SK-N-MC (cell line): Measurements from ENCODE around the gene ATPAF2.

ENCODE experiments used
- DNase-seq: peaks from one replicate; pipeline ENCODE4 v3.0.0-alpha.2; 2011; ENCODE audit warnings: low read depth, low spot score
- H3K27ac ChIP-seq: fragments of 200-600 bp; sonication (generic); 2 replicates; pipeline ENCODE4 v1.5.1; 2016; ENCODE audit warnings: mixed run types
- H3K36me3 ChIP-seq: fragments of 200-600 bp; sonication (generic); 2 replicates; pipeline ENCODE4 v1.6.1; 2017; ENCODE audit warnings: antibody characterized with exemption, low read length, mixed read lengths; ENCODE audit not compliant: insufficient read depth
- H3K4me3 ChIP-seq: fragments of 200-600 bp; sonication (generic); 2 replicates; pipeline ENCODE4 v1.5.1; 2016
- H3K9ac ChIP-seq: fragments of 200-600 bp; sonication (generic); 2 replicates; pipeline ENCODE4 v1.8.0; 2017; ENCODE audit warnings: mixed run types, mixed read lengths; ENCODE audit not compliant: insufficient read length
- H3K9me3 ChIP-seq: fragments of 200-600 bp; sonication (generic); 2 replicates; pipeline ENCODE4 v1.6.1; 2017; ENCODE audit warnings: low read depth, mild to moderate bottlenecking, antibody characterized with exemption, low read length, moderate library complexity, mixed read lengths
- EZH2 ChIP-seq: fragments of 200-600 bp; sonication (generic); IDR thresholded peaks from one replicate; pipeline ENCODE4 v1.6.1; 2017; ENCODE audit warnings: antibody characterized with exemption
- FOXP2 ChIP-seq: optimal IDR thresholded peaks from 2 replicates; pipeline ENCODE3; 2011; ENCODE audit warnings: mild to moderate bottlenecking, moderate library complexity; ENCODE audit not compliant: insufficient read depth; ENCODE audit errors: extremely low read length, control extremely low read depth
- POLR2AphosphoS5 ChIP-seq: IDR thresholded peaks from 2 replicates; pipeline ENCODE4 v1.6.1; 2012; ENCODE audit warnings: mild to moderate bottlenecking, low read depth, low read length, borderline replicate concordance

ATPAF2 gene

GRCh38 chr17:17970699-17971430, 68.1 kb downstream of the ATPAF2 start:
- Histone ChIP-seq H3K4me3 (peak overlapping the region; percentile 82), H3K9me3 (no peaks in the 10 kb centered on the region), H3K9ac (peak overlapping the region; percentile 33), H3K27ac (no peak overlapping the region), H3K36me3 (no peaks in the 10 kb centered on the region)
- DNase-seq, result no peak
- TF ChIP-seq EZH2, result no peak
- TF ChIP-seq FOXP2, result no peak
- no peak for TF ChIP-seq POLR2AphosphoS5
